Activated B cell treated with CpG ODN at 0.5 μM for 24 hours (primary cell): ENCODE results near the gene NLRP6. TPM values are rescaled to one million over a fixed set of nuclear protein-coding genes. Genes with fewer than 3 reads are reported as not detected.

ENCODE experiments used
- ATAC-seq: fragments of 200-7000 bp; cut with Tn5 transposase; one replicate; pipeline ENCODE4 v1.10.0; 2021; ENCODE audit warnings: low read depth, mild to moderate bottlenecking, moderate library complexity
- CTCF ChIA-PET: fragments of 350-600 bp; sonication (Branson Sonifier 250); formaldehyde crosslinking; loops from one replicate; lab custom pipeline; 2021; ENCODE audit warnings: antibody characterized with exemption; lab: Charles Lee
- POLR2A ChIA-PET: fragments of 350-600 bp; sonication (Branson Sonifier 250); formaldehyde crosslinking; loops from one replicate; lab custom pipeline; 2021; ENCODE audit warnings: antibody characterized with exemption; lab: Charles Lee
- DNase-seq: peaks from one replicate; pipeline ENCODE4 v3.0.0; 2022
- H3K27ac Mint-ChIP-seq: one replicate; pipeline ENCODE4 v1.8.0; 2020; ENCODE audit warnings: mixed read lengths
- H3K27me3 Mint-ChIP-seq: one replicate; pipeline ENCODE4 v1.8.0; 2021; ENCODE audit warnings: mixed read lengths
- H3K36me3 Mint-ChIP-seq: one replicate; pipeline ENCODE4 v1.8.0; 2021; ENCODE audit warnings: low read depth, mixed read lengths
- H3K4me1 Mint-ChIP-seq: one replicate; pipeline ENCODE4 v1.8.0; 2021; ENCODE audit warnings: mixed read lengths
- H3K4me3 Mint-ChIP-seq: one replicate; pipeline ENCODE4 v1.8.0; 2020; ENCODE audit warnings: mild to moderate bottlenecking, mixed read lengths
- H3K9me3 Mint-ChIP-seq: one replicate; pipeline ENCODE4 v1.8.0; 2020; ENCODE audit warnings: mixed read lengths
- intact Hi-C: fragments of 100-400 bp; cut with micrococcal nuclease; formaldehyde crosslinking; loops from one replicate; pipeline ENCODE4 v1.15.1; 2024
- total RNA-seq: library from RNA; stranded (reverse); gene quantifications from 2 replicates; pipeline ENCODE4 v1.2.3, GENCODE V29; 2022
- TF ChIP-seq, protein P1 (sequence below): fragments of 200-600 bp; IDR thresholded peaks from one replicate; pipeline ENCODE4 v1.8.0; 2022; ENCODE audit warnings: antibody characterized with exemption, mild to moderate bottlenecking

NLRP6 gene
- total RNA-seq, 1 donor from 2014 or later: 0.64 TPM

DNA sequence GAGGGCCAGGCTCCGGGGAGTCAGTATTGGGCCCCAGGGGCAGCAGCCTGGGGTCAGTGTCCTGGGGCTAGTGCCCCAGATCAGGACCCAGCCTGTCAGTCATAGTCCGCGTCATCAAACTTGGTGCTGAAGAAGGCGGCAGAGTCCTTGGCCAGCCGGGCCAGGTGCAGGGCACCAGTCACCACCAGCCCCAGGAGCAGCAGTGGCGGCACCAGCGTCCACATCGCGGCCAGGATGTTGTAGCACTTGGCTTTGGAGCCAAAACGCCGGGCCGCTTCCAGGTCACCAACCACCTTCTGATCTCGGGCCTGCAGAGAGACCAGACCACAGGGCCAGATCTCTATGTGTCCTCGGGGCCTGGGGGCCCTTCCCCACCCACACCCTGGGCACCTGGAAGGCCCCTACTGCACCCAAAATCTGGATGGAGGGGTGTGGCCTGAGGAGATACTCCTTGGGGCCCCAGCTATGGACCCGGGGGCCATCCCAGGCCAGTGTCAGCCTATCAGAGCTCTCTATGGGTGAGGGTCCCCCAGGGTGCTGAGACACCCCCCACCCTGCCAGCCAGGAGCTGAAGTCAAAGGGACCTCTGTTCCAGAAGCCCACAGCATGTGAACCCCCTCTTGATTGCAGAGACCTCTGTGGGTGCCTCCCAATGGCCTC lies 20.3 kb downstream of the NLRP6 start:
- no peak for ATAC-seq
- H3K4me1 Mint-ChIP-seq: peaks cover 19% of the 10 kb centered on the region
- CTCF ChIA-PET: no interaction called here

DNA sequence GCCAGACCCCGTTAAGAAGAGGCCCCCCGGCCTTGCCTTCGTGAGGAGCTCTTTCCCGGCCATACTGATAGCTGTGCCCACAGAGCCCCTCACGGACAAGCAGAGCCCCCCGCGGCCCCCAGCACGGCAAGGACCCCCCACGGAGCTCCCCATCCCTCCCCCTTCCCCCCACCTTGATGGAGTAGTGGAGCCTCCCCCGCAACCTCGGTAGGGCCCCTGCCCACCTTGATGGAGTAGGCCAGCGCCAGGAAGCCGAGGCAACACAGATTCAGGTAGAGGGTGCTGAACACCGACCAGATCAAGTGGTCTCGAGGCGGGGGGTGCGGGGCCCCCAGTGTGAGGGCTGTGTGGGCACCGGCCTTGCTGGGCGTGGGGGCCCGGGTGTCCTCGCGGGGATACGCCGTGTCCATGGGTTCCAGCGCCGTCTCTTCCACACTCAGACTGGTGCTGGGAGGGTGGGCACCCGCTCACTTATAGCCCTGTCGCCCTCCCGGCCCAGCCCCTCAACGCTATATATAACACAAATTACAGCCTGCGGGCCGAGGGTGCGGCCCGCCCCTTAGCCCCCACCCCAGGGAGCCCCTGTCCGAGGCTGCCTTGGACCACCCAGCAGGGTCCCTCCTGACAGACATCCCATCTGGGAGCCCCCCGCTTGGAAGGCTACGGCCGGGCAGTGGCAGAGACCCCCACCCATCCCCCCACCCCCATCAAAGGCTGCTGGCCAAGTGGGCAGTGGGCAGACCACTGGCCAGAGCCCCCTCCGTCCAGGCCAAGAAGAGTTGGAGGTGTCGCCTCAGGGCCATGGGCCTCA lies 21.1 kb downstream of the NLRP6 start, which contains the start of gene IFITM5:
Gene IFITM5 (minus strand): TSS at position 446 of the 811 bp plus-strand sequence. CDS start 36 bp downstream, at position 410.
- Mint-ChIP-seq H3K27ac (no peak within 1 kb of the TSS), H3K9me3 (no peaks in the 10 kb centered on the region), H3K4me3 (no peak within 1 kb of the TSS), H3K36me3 (peaks cover 6% of the 10 kb centered on the region), H3K4me1 (peaks cover 24% of the 10 kb centered on the region), H3K27me3 (no peaks in the 10 kb centered on the region)
- DNase-seq: no peak
- ChIA-PET CTCF (no interaction called here), POLR2A (interaction anchor here (0.7 to 0.9 kb wide), 2 partner anchors 17 to 18 kb away, joined by 3 to 4 read pairs; no protein-coding TSS in a partner anchor)
- ATAC-seq: no peak
- TF ChIP-seq, protein P1, sequence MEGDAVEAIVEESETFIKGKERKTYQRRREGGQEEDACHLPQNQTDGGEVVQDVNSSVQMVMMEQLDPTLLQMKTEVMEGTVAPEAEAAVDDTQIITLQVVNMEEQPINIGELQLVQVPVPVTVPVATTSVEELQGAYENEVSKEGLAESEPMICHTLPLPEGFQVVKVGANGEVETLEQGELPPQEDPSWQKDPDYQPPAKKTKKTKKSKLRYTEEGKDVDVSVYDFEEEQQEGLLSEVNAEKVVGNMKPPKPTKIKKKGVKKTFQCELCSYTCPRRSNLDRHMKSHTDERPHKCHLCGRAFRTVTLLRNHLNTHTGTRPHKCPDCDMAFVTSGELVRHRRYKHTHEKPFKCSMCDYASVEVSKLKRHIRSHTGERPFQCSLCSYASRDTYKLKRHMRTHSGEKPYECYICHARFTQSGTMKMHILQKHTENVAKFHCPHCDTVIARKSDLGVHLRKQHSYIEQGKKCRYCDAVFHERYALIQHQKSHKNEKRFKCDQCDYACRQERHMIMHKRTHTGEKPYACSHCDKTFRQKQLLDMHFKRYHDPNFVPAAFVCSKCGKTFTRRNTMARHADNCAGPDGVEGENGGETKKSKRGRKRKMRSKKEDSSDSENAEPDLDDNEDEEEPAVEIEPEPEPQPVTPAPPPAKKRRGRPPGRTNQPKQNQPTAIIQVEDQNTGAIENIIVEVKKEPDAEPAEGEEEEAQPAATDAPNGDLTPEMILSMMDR: no peak
- intact Hi-C loops: no loop called here

More for the DNA sequence above, 20.3 kb downstream of the NLRP6 start:
- intact Hi-C loops: no loop called here
- TF ChIP-seq, protein P1: no peak
- no peaks in the 10 kb centered on the region for H3K27me3 Mint-ChIP-seq
- peak; percentile 10 for DNase-seq
- peaks cover 9% of the 10 kb centered on the region for H3K36me3 Mint-ChIP-seq
- H3K4me3 Mint-ChIP-seq: no peak overlapping the region
- no peak overlapping the region for H3K27ac Mint-ChIP-seq
- no peaks in the 10 kb centered on the region for H3K9me3 Mint-ChIP-seq
- POLR2A ChIA-PET: interaction anchor here (0.9 kb wide), 1 partner anchor 17 kb away, joined by 3 read pairs; no protein-coding TSS in a partner anchor

DNA sequence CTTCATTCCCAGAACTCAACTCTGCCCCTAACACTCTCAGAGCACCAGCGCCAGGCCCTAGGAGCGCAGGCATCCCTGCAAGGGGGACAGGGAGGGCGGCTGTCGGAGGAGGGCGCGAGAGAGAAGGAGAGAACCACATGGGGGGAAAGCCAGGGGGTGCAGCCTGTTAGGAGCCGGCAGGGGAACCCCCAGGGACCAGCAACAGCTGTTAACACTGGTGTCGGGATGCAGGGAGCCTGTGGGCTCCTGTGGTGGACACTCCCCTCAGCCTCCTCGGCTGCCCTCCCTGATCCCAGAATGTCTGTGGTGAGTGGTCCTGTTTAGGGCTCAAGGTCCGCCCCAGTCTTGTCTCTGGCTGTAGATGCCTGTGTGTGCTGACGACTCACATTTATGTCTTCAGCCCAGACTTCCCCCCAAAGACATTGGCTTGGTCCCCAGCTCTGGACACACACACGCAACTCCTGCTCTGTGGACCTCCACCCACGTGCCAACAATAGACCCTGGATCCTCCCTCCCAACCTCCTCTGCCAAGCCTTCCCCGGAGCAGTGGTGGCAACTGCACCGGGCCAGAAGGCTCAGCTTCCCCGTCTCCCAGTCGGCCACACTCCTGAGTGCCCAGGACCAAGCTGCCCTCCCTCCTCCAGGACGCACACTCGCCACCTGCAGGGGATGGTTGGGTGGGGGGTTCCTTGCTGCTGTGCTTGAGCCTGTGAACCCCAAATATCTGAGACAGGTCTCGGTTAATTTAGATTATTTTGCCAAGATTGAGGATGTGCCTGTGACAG lies 21.9 kb downstream of the NLRP6 start:
- Mint-ChIP-seq H3K9me3 (no peaks in the 10 kb centered on the region), H3K4me1 (peaks cover 30% of the 10 kb centered on the region), H3K36me3 (peaks cover 2% of the 10 kb centered on the region), H3K4me3 (no peak overlapping the region), H3K27ac (no peak overlapping the region), H3K27me3 (no peaks in the 10 kb centered on the region)
- TF ChIP-seq, protein P1: no peak
- CTCF ChIA-PET: no interaction called here
- ATAC-seq (no peak), DNase-seq (no peak)
- POLR2A ChIA-PET: interaction anchor here (0.7 to 2.7 kb wide), 3 partner anchors 16 to 402 kb away, joined by 4 to 7 read pairs (median 6); no protein-coding TSS in a partner anchor
- intact Hi-C loops: no loop called here

DNA sequence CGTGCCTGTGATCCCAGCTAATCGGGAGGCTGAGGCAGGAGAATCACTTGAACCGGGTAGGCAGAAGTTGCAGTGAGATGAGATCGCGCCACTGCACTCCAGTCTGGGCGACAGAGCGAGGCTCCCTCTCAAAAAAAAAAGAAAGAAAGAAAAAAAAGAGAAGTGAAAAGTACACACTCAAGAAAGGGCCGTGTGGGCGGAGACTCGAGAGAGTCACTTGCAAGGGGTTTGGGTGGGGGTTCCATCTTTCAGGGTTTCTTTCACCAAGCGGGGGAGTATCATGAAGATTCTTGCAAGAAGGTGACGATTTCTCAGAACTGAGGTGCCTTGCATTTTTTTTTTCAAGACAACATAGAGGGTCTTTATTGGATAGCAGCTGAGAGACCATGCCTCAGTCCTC lies 25.2 kb downstream of the NLRP6 start:
- H3K27ac Mint-ChIP-seq: peak overlapping the region; percentile 46
- intact Hi-C loops: loop anchor here (2.0 kb wide), 1 partner anchor 15 kb away; the partner anchor contains the start of gene PGGHG
- TF ChIP-seq, protein P1: no peak
- peak overlapping the region; percentile 21 for H3K4me3 Mint-ChIP-seq
- ChIA-PET POLR2A (interaction anchor here (0.7 to 4.2 kb wide), 4 partner anchors 24 to 69 kb away, joined by 4 to 31 read pairs (median 7); no protein-coding TSS in a partner anchor), CTCF (no interaction called here)
- H3K4me1 Mint-ChIP-seq: peaks cover 40% of the 10 kb centered on the region
- H3K27me3 Mint-ChIP-seq: no peaks in the 10 kb centered on the region
- DNase-seq (no peak), ATAC-seq (peak; percentile 60)
- H3K36me3 Mint-ChIP-seq: peaks cover 3% of the 10 kb centered on the region
- no peaks in the 10 kb centered on the region for H3K9me3 Mint-ChIP-seq
